HG02798 (cell line): ENCODE results near the gene KREMEN1.

Source experiments
- ATAC-seq: cut with Tn5 transposase; IDR thresholded peaks from one replicate; pipeline ENCODE4 v1.9.1; 2021; ENCODE audit warnings: mild to moderate bottlenecking; ENCODE audit not compliant: unreplicated experiment, poor library complexity

KREMEN1 gene

DNA sequence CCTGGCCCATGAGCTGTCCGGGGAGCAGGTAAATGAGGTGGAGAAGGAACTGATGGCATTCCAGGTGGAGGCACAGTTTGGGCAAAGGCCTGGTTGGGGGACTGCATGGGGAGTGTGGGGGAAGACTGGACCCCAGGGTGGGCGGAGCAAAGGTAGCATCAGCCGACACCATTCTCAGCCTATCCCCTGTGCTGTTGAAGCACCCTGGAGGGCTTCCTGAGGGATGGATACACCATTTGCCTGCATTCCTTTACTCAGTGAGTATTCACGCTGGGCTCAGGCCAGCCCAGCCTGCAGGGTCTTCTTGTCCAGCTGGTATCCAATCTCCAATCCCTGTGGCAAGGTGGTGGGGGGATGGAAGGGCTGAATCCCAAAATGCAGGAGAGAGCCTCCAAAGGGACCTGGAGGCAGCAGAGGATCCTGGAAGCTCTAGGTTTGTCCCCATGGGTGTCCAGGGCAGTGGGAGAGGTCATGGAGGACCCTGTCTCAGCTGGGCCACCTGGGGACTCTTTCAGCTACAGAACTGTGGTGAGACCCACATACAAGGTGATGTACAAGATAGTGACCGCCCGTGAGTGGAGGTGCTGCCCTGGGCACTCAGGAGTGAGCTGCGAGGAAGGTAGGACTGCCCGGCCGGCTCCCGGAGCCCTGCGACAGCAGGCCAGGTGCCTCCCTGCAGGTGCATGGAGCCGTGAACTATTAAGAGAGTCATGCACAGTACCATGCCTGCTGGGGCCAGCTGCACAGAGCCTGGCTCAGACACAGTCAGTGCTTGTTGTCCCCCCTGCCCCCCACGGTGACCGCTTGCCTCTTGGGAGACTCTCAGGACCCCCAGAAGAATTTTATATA is 142.4 kb downstream of the KREMEN1 start:
- no peak for ATAC-seq

DNA sequence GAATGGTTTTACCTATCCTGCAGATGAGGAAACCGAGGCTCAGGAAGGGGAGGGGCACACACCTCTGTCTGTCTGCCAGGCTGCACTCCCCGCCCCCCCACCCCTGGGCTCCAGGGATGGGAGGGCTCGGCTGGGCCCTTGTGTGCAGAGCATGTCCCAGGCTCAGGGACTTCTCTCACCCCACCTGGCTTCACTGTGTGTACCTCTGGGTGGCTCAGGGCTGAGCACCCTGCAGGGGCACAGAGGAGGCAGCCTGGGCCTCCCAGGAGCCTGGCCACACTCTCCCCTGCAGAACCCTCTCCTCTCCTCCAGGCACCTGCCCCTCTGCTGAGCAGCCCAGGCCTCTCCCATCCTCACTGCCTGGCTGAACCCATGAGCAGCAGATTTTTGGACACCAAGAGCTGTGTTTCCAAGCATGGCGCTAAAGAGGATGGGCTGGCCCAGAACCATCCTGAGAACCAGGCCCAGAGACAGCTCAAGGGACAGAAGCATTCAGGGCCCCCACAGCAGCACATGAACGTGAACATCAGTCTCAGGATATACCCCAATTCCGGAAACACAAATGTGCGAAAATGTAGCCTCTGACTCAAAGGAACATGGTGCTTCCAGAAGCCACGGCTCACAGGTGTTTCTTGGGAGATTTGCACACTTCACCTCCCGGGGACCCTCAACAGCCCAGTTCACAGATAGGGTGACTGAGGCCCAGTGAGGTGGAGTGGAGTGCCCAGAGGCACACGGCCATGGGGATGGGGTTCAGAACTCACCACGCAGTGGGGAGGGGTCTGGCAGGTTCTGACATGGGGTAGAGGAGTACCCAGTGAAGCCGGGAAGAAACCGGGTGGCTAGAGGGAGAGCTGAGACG is 143.4 kb downstream of the KREMEN1 start:
- no peak for ATAC-seq

DNA sequence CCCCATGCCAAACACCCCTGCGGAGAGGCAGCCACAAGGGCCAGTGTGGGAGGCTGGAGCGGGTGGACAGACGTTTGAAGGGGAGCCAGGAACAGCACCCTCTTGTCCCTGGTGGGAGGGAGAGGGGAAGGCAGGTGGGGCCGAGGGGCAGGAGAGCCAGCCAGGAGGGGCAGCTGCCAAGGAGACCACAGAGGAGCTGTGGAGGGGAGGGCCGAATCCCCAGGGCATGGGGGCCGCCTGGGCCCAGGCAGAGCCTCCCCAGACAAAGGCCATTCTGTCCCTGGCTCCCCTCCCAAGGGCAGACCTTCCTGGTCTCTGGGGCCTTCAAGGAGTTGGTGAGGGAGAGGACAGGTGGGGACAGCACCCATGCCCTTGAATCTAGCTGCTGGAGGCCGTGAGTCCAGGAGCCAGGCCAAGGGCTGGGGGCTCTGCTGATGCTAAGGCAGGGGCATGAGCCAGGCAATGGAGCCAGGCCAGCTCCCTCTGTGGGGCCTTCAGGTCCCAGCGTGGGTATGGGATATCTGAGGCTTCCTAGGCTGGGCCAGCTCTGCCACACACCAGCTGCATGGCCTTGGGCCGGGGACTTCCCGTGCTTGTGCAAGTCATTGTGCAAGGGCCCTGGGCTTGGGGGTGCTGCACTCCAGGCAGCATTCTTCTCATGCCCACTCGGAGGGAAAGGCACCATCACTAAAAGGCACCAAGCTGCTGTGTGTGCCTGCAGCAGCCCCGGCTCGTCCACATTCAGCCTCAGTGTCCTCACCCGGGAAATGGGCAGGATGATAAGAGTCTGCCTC is 144.2 kb downstream of the KREMEN1 start:
- ATAC-seq = no peak
